ENCODE data around the gene MIA2. TPM values are rescaled to one million over a fixed set of nuclear protein-coding genes. Genes with fewer than 3 reads are reported as not detected.
"Not testable (repeated sequence)": the region's sequence is repeated elsewhere in the genome, so short reads cannot be mapped to it uniquely, and the experiment has no call there.

Gene MIA2
- total RNA-seq, 2 experiments from 2014 or later: 25.6 to 26.9 TPM

- no peak overlapping the region for H3K4me3 Mint-ChIP-seq
- CTCF ChIA-PET: no interaction called here
- no peak for DNase-seq
- peaks cover 9% of the 10 kb centered on the region for H3K36me3 Mint-ChIP-seq
- peaks cover 22% of the 10 kb centered on the region for H3K4me1 Mint-ChIP-seq
- no peak for ATAC-seq
- no peaks in the 10 kb centered on the region for H3K9me3 Mint-ChIP-seq (ENCODE audit: low read depth)
- no peaks in the 10 kb centered on the region for H3K27me3 Mint-ChIP-seq
- H3K27ac Mint-ChIP-seq: no peak overlapping the region
Measured at GRCh38 chr14:39219075-39219499, 14.6 kb upstream of the MIA2 start.

- ATAC-seq; H3K27ac Mint-ChIP-seq; H3K27me3 Mint-ChIP-seq; DNase-seq; H3K4me3 Mint-ChIP-seq; H3K9me3 Mint-ChIP-seq (ENCODE audit: low read depth); H3K36me3 Mint-ChIP-seq: not testable (repeated sequence)
- H3K4me1 Mint-ChIP-seq: peaks cover 24% of the 10 kb centered on the region
- CTCF ChIA-PET: interaction anchor here (1.2 kb wide), 1 partner anchor 194 kb away, joined by 3 read pairs; no protein-coding TSS in a partner anchor
Measured at GRCh38 chr14:39220473-39220872, 13.2 kb upstream of the MIA2 start.

GRCh38 chr14:39228044-39228443 is 5.7 kb upstream of the MIA2 start:
- H3K27ac Mint-ChIP-seq: peak overlapping the region; percentile 98
- H3K4me1 Mint-ChIP-seq: peaks cover 49% of the 10 kb centered on the region
- H3K9me3 Mint-ChIP-seq (ENCODE audit: low read depth): no peaks in the 10 kb centered on the region
- H3K4me3 Mint-ChIP-seq: no peak overlapping the region
- DNase-seq: no peak
- H3K36me3 Mint-ChIP-seq: peaks cover 8% of the 10 kb centered on the region
- H3K27me3 Mint-ChIP-seq: no peaks in the 10 kb centered on the region
- CTCF ChIA-PET: interaction anchor here (1.5 to 2.3 kb wide), 2 partner anchors 38 to 58 kb away, joined by 3 to 7 read pairs; partner anchors contain the start of gene TRAPPC6B
- ATAC-seq: no peak

- ATAC-seq: no peak
- H3K36me3 Mint-ChIP-seq: peaks cover 8% of the 10 kb centered on the region
- CTCF ChIA-PET: interaction anchor here (0.7 to 4.6 kb wide), 7 partner anchors 31 to 198 kb away, joined by 3 to 43 read pairs (median 4); partner anchors contain the start of genes GEMIN2 and TRAPPC6B
- no peaks in the 10 kb centered on the region for H3K27me3 Mint-ChIP-seq
- H3K27ac Mint-ChIP-seq: peak overlapping the region; percentile 98
- peak overlapping the region; percentile 57 for H3K4me3 Mint-ChIP-seq
- no peaks in the 10 kb centered on the region for H3K9me3 Mint-ChIP-seq (ENCODE audit: low read depth)
- peaks cover 53% of the 10 kb centered on the region for H3K4me1 Mint-ChIP-seq
- DNase-seq: no peak
Measured at GRCh38 chr14:39228509-39229221, 5.0 kb upstream of the MIA2 start.

DNA sequence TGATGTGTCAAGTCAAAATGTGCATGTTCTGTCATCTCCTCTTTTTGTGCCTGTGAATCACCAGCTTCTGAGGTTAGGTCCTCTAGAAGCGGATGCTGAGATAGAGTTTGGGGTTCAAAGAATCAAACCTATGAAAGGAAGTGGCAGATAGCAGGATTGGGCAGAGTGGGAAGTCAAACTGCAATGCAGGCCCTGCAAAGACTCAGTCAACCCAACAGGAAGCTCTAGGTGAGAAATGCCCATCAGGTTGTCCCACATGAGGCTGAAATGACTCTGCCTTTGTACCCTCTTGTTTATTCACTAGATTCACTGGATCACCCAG is 4.5 kb upstream of the MIA2 start:
- peaks cover 7% of the 10 kb centered on the region for H3K36me3 Mint-ChIP-seq
- peak overlapping the region; percentile 57 for H3K4me3 Mint-ChIP-seq
- H3K27ac Mint-ChIP-seq: peak overlapping the region; percentile 98
- peak; percentile 92 for DNase-seq
- H3K4me1 Mint-ChIP-seq: peaks cover 58% of the 10 kb centered on the region
- CTCF ChIA-PET: interaction anchor here (0.7 to 4.6 kb wide), 9 partner anchors 32 to 202 kb away, joined by 3 to 43 read pairs (median 4); partner anchors contain the start of genes FBXO33, GEMIN2 and TRAPPC6B
- no peaks in the 10 kb centered on the region for H3K27me3 Mint-ChIP-seq
- no peaks in the 10 kb centered on the region for H3K9me3 Mint-ChIP-seq (ENCODE audit: low read depth)
- peak; percentile 90 for ATAC-seq

DNA sequence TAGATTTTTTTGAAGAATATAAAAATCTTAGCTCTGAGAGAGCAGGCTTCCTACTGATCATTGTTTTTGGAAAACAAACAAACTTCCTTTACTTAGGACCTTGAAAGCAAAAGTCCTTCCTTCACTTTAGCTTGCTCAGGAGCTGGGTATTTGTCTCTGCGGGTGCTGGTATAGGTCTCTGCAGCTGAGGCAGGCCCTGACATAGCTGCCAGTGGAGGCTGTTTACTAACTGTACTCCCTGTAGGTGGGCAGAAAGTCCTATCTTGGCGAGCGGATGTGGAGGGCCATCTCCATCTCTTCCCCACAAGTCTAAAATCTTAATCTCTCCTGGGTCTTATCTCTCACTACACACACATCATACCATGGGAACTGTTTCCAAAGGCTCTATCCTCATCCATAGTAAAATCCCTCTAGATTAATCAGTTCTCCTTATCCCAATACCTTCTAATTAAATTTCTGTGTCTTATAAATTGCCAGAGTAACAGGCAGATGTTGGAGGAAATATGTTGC is 4.1 kb upstream of the MIA2 start:
- peak; percentile 60 for DNase-seq
- Mint-ChIP-seq H3K27me3 (no peaks in the 10 kb centered on the region), H3K4me3 (peak overlapping the region; percentile 3), H3K27ac (peak overlapping the region; percentile 98), H3K4me1 (peaks cover 59% of the 10 kb centered on the region), H3K36me3 (peaks cover 7% of the 10 kb centered on the region), H3K9me3 (ENCODE audit: low read depth) (no peaks in the 10 kb centered on the region)
- peak; percentile 40 for ATAC-seq
- CTCF ChIA-PET: interaction anchor here (0.7 to 4.6 kb wide), 9 partner anchors 32 to 202 kb away, joined by 3 to 43 read pairs (median 4); partner anchors contain the start of genes FBXO33, GEMIN2 and TRAPPC6B

- Mint-ChIP-seq H3K36me3 (peaks cover 7% of the 10 kb centered on the region), H3K4me1 (peaks cover 56% of the 10 kb centered on the region), H3K4me3 (no peak overlapping the region), H3K27me3 (no peaks in the 10 kb centered on the region), H3K27ac (peak overlapping the region; percentile 90), H3K9me3 (ENCODE audit: low read depth) (no peaks in the 10 kb centered on the region)
- CTCF ChIA-PET: interaction anchor here (1.2 to 4.6 kb wide), 9 partner anchors 42 to 205 kb away, joined by 3 to 43 read pairs (median 6); partner anchors contain the start of genes FBXO33 and GEMIN2
- no peak for DNase-seq
- no peak for ATAC-seq
Measured at GRCh38 chr14:39230416-39231035, 3.2 kb upstream of the MIA2 start.

DNA sequence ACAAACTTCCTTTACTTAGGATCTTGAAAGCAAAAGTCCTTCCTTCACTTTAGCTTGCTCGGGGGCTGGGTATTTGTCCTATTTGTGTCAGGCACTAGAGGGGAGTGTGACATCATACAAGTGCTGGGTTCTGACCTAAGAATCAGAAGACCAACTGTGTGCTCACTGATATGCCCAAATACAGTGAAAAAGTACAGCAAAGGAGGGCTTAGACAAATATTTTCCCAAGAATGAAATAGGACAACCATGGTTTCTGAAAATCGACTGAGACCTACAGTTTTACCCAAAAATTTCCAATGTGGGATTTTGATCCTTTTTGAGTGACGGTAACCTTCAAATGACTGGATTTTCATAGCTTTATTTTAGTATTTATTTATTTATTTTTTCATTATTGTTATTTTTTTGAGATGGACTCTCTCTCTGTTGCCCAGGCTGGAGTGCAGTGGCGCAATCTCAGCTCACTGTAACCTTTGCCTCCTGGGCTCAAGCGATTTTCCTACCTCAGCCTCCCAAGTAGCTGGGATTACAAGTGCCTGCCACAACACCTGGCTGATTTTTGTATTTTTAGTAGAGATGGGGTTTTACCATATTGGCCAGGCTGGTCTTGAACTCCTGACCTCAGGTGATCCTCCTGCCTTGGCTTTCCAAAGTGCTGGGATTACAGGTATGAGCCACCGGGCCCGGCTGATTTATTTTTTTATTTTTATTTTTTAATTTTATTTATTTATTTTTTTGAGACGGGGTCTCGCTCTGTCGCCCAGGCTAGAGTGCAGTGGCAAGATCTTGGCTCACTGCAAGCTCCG is 1.8 kb upstream of the MIA2 start:
- H3K27ac Mint-ChIP-seq: peak overlapping the region; percentile 90
- CTCF ChIA-PET: interaction anchor here (0.6 to 4.6 kb wide), 29 partner anchors 9 to 344 kb away, joined by 3 to 43 read pairs (median 5); partner anchors contain the start of genes FBXO33, GEMIN2, PNN and TRAPPC6B
- not testable (repeated sequence) for H3K36me3 Mint-ChIP-seq; H3K27me3 Mint-ChIP-seq; H3K9me3 Mint-ChIP-seq (ENCODE audit: low read depth)
- H3K4me3 Mint-ChIP-seq: peak overlapping the region; percentile 23
- peaks cover 54% of the 10 kb centered on the region for H3K4me1 Mint-ChIP-seq
- ATAC-seq (peak; percentile 50), DNase-seq (peak; percentile 79)

DNA sequence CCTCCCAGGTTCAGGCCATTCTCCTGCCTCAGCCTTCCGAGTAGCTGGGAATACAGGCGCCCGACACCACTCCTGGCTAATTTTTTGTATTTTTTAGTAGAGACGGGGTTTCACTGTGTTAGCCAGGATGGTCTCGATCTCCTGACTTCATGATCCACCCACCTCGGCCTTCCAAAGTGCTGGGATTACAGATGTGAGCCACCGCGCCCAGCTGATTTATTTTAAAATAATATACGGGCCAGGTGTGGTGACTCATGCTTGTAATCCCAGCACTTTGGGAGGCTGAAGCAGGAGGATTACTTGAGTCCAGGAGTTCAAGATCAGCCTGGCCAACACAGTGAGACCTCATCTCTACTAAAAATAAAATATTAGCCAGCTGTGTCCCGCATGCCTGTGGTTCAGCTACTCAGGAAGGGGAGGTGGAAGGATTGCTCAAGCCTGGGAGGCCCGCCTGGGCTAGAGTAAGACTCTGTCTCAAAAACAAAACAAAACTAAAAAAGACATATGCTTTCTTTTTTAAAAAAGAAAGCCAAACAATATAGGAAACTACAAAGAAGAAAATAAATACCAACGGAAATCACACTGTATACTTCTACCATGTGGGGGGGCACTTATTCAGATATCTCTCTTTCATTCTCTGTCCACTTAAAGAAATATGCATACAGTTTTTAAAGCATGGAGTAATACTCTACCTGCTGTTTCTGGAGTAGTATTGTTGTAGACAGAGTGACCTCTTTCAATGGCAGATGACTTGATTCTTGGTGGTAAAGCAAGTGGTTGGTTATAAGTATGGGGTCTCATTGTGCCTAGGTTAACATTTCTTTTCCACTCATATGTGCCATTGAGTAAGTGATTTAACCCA is 930 bp upstream of the MIA2 start:
- CTCF ChIA-PET: interaction anchor here (0.7 to 4.6 kb wide), 23 partner anchors 8 to 345 kb away, joined by 3 to 43 read pairs (median 4); partner anchors contain the start of genes FBXO33, GEMIN2, PNN and TRAPPC6B
- Mint-ChIP-seq H3K9me3 (ENCODE audit: low read depth) (no peaks in the 10 kb centered on the region), H3K27me3 (no peaks in the 10 kb centered on the region), H3K36me3 (peaks cover 3% of the 10 kb centered on the region), H3K4me1 (peaks cover 51% of the 10 kb centered on the region), H3K27ac (peak overlapping the region; percentile 89), H3K4me3 (no peak overlapping the region)
- ATAC-seq (peak; percentile 25), DNase-seq (peak; percentile 46)

DNA sequence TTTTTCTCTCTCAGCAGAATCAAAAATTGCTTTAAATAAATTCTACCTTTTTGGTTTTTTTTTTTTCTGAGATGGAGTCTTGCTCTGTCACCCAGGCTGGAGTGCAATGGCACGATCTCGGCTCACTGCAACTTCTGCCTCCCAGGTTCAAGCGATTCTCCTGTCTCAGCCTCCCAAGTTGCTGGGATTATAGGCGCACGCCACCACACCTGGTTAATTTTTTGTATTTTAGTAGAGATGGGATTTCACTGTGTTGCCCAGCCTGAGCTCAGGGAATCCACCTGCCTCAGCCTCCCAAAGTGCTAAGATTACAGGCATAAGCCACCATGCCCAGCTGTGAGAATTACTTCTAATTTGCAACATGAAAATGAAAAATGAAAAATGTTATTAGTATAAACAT is 1.3 kb downstream of the MIA2 start:
- H3K27ac Mint-ChIP-seq; ATAC-seq; H3K27me3 Mint-ChIP-seq; DNase-seq; H3K9me3 Mint-ChIP-seq (ENCODE audit: low read depth); H3K36me3 Mint-ChIP-seq; H3K4me3 Mint-ChIP-seq: not testable (repeated sequence)
- H3K4me1 Mint-ChIP-seq: peaks cover 30% of the 10 kb centered on the region
- CTCF ChIA-PET: interaction anchor here (2.5 kb wide), 1 partner anchor 32 kb away, joined by 7 read pairs; no protein-coding TSS in a partner anchor

GRCh38 chr14:39235466-39235865 is 1.8 kb downstream of the MIA2 start:
- H3K4me1 Mint-ChIP-seq: peaks cover 27% of the 10 kb centered on the region
- ATAC-seq; H3K9me3 Mint-ChIP-seq (ENCODE audit: low read depth); H3K27me3 Mint-ChIP-seq; DNase-seq; H3K27ac Mint-ChIP-seq; H3K36me3 Mint-ChIP-seq; H3K4me3 Mint-ChIP-seq: not testable (repeated sequence)
- CTCF ChIA-PET: interaction anchor here (2.5 kb wide), 1 partner anchor 31 kb away, joined by 7 read pairs; no protein-coding TSS in a partner anchor

- no peaks in the 10 kb centered on the region for H3K9me3 Mint-ChIP-seq (ENCODE audit: low read depth)
- H3K36me3 Mint-ChIP-seq: no peaks in the 10 kb centered on the region
- ATAC-seq (no peak), DNase-seq (no peak)
- CTCF ChIA-PET: interaction anchor here (1.1 kb wide), 1 partner anchor 9 kb away, joined by 5 read pairs; no protein-coding TSS in a partner anchor
- H3K27ac Mint-ChIP-seq: no peak overlapping the region
- no peaks in the 10 kb centered on the region for H3K4me1 Mint-ChIP-seq
- no peak overlapping the region for H3K4me3 Mint-ChIP-seq
- H3K27me3 Mint-ChIP-seq: no peaks in the 10 kb centered on the region
Measured at GRCh38 chr14:39240769-39241168, 7.1 kb downstream of the MIA2 start.
